WTC11 (cell line): ENCODE results near the gene EDN1. TPM values are rescaled to one million over a fixed set of nuclear protein-coding genes. Genes with fewer than 3 reads are reported as not detected.

Experiments
- ATAC-seq: fragments of 200-7000 bp; cut with Tn5 transposase; 2 replicates; pipeline ENCODE4 v1.10.0; 2021; ENCODE audit warnings: mild to moderate bottlenecking, moderate library complexity
- CTCF ChIA-PET: fragments of 300-600 bp; sonication (Branson Sonifier 250); formaldehyde crosslinking; loops from one replicate; lab custom pipeline; 2021; ENCODE audit warnings: antibody characterized with exemption; lab: Charles Lee
- POLR2A ChIA-PET: fragments of 350-600 bp; sonication (Branson Sonifier 250); formaldehyde crosslinking; loops from one replicate; lab custom pipeline; 2021; ENCODE audit warnings: antibody characterized with exemption; lab: Charles Lee
- DNase-seq: peaks from one replicate; pipeline ENCODE4 v3.0.0; 2021; ENCODE audit warnings: low spot score
- H3K27ac Mint-ChIP-seq: 2 replicates; pipeline ENCODE4 v1.8.0; 2021; ENCODE audit warnings: mixed read lengths
- H3K27me3 Mint-ChIP-seq: 2 replicates; pipeline ENCODE4 v1.8.0; 2021; ENCODE audit warnings: low read depth, mild to moderate bottlenecking, moderate library complexity, mixed read lengths
- H3K36me3 Mint-ChIP-seq: 2 replicates; pipeline ENCODE4 v1.8.0; 2021; ENCODE audit warnings: mixed read lengths
- H3K4me1 Mint-ChIP-seq: 2 replicates; pipeline ENCODE4 v1.8.0; 2022; ENCODE audit warnings: mixed read lengths
- H3K4me3 Mint-ChIP-seq: 2 replicates; pipeline ENCODE4 v1.8.0; 2021; ENCODE audit warnings: mild to moderate bottlenecking, moderate library complexity, mixed read lengths
- H3K9me3 Mint-ChIP-seq: 2 replicates; pipeline ENCODE4 v1.8.0; 2021; ENCODE audit warnings: mixed read lengths
- CBFB ChIP-seq: sonication (generic); formaldehyde crosslinking; IDR thresholded peaks from 2 replicates; pipeline ENCODE4 v1.8.1; 2022; ENCODE audit warnings: mild to moderate bottlenecking, low read depth, missing genetic modification reagents
- ELF4 ChIP-seq: sonication (generic); formaldehyde crosslinking; IDR thresholded peaks from 2 replicates; pipeline ENCODE4 v1.8.1; 2022; ENCODE audit warnings: low read depth, mild to moderate bottlenecking, moderate library complexity, missing genetic modification reagents
- ETV6 ChIP-seq: sonication (generic); formaldehyde crosslinking; IDR thresholded peaks from 2 replicates; pipeline ENCODE4 v1.8.1; 2022; ENCODE audit warnings: mild to moderate bottlenecking, missing genetic modification reagents
- FOXP1 ChIP-seq: sonication (generic); formaldehyde crosslinking; IDR thresholded peaks from 2 replicates; pipeline ENCODE4 v1.8.0; 2022; ENCODE audit warnings: missing genetic modification reagents, mild to moderate bottlenecking, moderate library complexity, borderline replicate concordance
- JAZF1 ChIP-seq: fragments of 250-450 bp; sonication (Bioruptor Pico); IDR thresholded peaks from 2 replicates; pipeline ENCODE4 v1.9.0; 2021; ENCODE audit warnings: moderate library complexity, mild to moderate bottlenecking, inconsistent platforms
- OVOL2 ChIP-seq: fragments of 250-450 bp; sonication (Bioruptor Pico); IDR thresholded peaks from 2 replicates; pipeline ENCODE4 v1.9.0; 2021; ENCODE audit warnings: mild to moderate bottlenecking, borderline replicate concordance
- total RNA-seq: library from RNA; stranded (reverse); gene quantifications from 3 replicates; pipeline ENCODE4 v1.2.3, GENCODE V29; 2021
- TF ChIP-seq, protein P1 (sequence below): sonication (generic); formaldehyde crosslinking; IDR thresholded peaks from 2 replicates; pipeline ENCODE4 v1.8.0; 2022; ENCODE audit warnings: missing genetic modification reagents
- TF ChIP-seq, protein P2 (sequence below): fragments of 200-600 bp; IDR thresholded peaks from 2 replicates; pipeline ENCODE4 v1.8.0; 2022; ENCODE audit warnings: antibody characterized with exemption
- TF ChIP-seq, protein P3 (sequence below): sonication (generic); formaldehyde crosslinking; conservative IDR thresholded peaks from 2 replicates; pipeline ENCODE4 v1.8.1; 2022; ENCODE audit warnings: mild to moderate bottlenecking, missing genetic modification reagents
- TF ChIP-seq, protein P4 (sequence below): fragments of 250-450 bp; sonication (Bioruptor Pico); IDR thresholded peaks from 2 replicates; pipeline ENCODE4 v1.9.0; 2021; ENCODE audit warnings: moderate library complexity, mild to moderate bottlenecking, inconsistent platforms, borderline replicate concordance
- TF ChIP-seq, protein P5 (sequence below): sonication (generic); formaldehyde crosslinking; IDR thresholded peaks from 2 replicates; pipeline ENCODE4 v1.8.1; 2023; ENCODE audit warnings: mild to moderate bottlenecking, missing genetic modification reagents
- TF ChIP-seq, protein P6 (sequence below): sonication (generic); formaldehyde crosslinking; IDR thresholded peaks from 2 replicates; pipeline ENCODE4 v1.8.1; 2023; ENCODE audit warnings: mild to moderate bottlenecking, missing genetic modification reagents
- TF ChIP-seq, protein P7 (sequence below): sonication (generic); formaldehyde crosslinking; IDR thresholded peaks from 2 replicates; pipeline ENCODE4 v1.8.1; 2022; ENCODE audit warnings: missing genetic modification reagents, borderline replicate concordance

EDN1 gene
- total RNA-seq, 1 experiment from 2014 or later: 1.0 TPM

DNA sequence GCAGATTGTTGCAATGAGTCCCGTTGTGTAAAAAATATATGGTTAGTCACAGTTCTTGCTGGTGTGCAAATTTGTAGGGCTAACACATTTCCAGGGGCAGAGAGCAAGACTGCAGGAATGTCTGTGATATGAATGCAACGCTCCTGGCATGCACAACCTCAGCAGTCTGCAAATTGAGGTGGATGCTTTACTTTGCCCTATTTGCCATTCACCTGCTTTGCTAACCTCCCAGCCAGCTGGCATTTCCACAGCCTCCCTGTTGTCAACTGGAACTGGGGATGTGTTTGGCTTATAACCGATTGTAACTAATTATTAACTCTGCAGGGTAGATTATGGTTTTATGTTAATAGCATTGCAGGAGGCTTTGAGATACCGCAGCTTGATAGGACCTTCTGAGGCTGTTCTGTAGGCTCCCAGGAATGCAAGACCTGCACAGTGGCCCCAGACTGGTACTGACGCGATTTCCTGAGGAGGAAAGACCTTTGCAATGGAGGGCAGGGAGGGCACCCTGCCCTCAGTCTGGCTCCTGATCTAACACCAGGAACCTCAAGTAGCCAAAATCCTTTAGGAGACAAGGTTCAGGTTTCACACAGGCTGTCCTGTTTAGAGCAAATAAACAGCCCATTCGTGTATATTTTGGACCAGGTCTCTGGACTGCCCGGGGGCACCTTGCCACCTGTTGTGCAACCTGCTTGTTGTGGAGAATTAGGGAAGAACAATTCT is 53.4 kb downstream of the EDN1 start (continued):
- TF ChIP-seq, protein P1, sequence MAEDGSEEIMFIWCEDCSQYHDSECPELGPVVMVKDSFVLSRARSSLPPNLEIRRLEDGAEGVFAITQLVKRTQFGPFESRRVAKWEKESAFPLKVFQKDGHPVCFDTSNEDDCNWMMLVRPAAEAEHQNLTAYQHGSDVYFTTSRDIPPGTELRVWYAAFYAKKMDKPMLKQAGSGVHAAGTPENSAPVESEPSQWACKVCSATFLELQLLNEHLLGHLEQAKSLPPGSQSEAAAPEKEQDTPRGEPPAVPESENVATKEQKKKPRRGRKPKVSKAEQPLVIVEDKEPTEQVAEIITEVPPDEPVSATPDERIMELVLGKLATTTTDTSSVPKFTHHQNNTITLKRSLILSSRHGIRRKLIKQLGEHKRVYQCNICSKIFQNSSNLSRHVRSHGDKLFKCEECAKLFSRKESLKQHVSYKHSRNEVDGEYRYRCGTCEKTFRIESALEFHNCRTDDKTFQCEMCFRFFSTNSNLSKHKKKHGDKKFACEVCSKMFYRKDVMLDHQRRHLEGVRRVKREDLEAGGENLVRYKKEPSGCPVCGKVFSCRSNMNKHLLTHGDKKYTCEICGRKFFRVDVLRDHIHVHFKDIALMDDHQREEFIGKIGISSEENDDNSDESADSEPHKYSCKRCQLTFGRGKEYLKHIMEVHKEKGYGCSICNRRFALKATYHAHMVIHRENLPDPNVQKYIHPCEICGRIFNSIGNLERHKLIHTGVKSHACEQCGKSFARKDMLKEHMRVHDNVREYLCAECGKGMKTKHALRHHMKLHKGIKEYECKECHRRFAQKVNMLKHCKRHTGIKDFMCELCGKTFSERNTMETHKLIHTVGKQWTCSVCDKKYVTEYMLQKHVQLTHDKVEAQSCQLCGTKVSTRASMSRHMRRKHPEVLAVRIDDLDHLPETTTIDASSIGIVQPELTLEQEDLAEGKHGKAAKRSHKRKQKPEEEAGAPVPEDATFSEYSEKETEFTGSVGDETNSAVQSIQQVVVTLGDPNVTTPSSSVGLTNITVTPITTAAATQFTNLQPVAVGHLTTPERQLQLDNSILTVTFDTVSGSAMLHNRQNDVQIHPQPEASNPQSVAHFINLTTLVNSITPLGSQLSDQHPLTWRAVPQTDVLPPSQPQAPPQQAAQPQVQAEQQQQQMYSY (CRISPR knock-in tag): no peak
- TF ChIP-seq, protein P2, sequence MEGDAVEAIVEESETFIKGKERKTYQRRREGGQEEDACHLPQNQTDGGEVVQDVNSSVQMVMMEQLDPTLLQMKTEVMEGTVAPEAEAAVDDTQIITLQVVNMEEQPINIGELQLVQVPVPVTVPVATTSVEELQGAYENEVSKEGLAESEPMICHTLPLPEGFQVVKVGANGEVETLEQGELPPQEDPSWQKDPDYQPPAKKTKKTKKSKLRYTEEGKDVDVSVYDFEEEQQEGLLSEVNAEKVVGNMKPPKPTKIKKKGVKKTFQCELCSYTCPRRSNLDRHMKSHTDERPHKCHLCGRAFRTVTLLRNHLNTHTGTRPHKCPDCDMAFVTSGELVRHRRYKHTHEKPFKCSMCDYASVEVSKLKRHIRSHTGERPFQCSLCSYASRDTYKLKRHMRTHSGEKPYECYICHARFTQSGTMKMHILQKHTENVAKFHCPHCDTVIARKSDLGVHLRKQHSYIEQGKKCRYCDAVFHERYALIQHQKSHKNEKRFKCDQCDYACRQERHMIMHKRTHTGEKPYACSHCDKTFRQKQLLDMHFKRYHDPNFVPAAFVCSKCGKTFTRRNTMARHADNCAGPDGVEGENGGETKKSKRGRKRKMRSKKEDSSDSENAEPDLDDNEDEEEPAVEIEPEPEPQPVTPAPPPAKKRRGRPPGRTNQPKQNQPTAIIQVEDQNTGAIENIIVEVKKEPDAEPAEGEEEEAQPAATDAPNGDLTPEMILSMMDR: no peak
- TF ChIP-seq ELF4 (CRISPR knock-in tag): no peak
- TF ChIP-seq, protein P3, sequence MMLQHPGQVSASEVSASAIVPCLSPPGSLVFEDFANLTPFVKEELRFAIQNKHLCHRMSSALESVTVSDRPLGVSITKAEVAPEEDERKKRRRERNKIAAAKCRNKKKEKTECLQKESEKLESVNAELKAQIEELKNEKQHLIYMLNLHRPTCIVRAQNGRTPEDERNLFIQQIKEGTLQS (CRISPR knock-in tag): no peak
- TF ChIP-seq, protein P4, sequence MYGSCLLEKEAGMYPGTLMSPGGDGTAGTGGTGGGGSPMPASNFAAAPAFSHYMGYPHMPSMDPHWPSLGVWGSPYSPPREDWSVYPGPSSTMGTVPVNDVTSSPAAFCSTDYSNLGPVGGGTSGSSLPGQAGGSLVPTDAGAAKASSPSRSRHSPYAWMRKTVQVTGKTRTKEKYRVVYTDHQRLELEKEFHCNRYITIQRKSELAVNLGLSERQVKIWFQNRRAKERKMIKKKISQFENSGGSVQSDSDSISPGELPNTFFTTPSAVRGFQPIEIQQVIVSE (CRISPR knock-in tag): no peak

DNA sequence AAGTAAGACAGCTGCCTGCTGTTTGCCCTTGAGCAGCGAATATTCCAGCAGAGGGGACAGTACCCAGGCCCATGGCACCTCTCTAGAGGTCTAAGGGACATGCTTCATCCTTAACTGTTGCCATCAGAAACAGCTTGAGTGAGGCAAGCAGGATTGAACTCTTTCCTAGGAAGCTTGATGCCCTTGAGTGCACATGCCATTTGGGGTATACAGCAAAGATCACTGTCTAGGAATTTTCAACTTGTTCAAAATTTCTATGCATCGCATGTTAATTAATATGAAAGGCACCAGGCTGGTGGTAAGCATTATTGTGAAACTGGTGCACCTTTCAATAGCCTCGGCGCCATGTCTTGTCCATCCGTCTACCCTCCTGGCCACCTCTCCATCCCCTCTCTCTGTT is 54.1 kb downstream of the EDN1 start:
- Mint-ChIP-seq H3K4me3 (no peak overlapping the region), H3K27me3 (no peaks in the 10 kb centered on the region), H3K36me3 (peaks cover 2% of the 10 kb centered on the region; the same call in 1 of the 2 replicates), H3K27ac (no peak overlapping the region), H3K9me3 (peaks cover 2% of the 10 kb centered on the region; the same call in 1 of the 2 replicates), H3K4me1 (peaks cover 24% of the 10 kb centered on the region)
- DNase-seq (no peak), ATAC-seq (no peak)
- POLR2A ChIA-PET: no interaction called here
- CTCF ChIA-PET: no interaction called here
- TF ChIP-seq JAZF1 (CRISPR knock-in tag) (no peak), FOXP1 (no peak), CBFB (no peak)
- TF ChIP-seq, protein P5, sequence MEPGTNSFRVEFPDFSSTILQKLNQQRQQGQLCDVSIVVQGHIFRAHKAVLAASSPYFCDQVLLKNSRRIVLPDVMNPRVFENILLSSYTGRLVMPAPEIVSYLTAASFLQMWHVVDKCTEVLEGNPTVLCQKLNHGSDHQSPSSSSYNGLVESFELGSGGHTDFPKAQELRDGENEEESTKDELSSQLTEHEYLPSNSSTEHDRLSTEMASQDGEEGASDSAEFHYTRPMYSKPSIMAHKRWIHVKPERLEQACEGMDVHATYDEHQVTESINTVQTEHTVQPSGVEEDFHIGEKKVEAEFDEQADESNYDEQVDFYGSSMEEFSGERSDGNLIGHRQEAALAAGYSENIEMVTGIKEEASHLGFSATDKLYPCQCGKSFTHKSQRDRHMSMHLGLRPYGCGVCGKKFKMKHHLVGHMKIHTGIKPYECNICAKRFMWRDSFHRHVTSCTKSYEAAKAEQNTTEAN (CRISPR knock-in tag): no peak
- TF ChIP-seq, protein P6, sequence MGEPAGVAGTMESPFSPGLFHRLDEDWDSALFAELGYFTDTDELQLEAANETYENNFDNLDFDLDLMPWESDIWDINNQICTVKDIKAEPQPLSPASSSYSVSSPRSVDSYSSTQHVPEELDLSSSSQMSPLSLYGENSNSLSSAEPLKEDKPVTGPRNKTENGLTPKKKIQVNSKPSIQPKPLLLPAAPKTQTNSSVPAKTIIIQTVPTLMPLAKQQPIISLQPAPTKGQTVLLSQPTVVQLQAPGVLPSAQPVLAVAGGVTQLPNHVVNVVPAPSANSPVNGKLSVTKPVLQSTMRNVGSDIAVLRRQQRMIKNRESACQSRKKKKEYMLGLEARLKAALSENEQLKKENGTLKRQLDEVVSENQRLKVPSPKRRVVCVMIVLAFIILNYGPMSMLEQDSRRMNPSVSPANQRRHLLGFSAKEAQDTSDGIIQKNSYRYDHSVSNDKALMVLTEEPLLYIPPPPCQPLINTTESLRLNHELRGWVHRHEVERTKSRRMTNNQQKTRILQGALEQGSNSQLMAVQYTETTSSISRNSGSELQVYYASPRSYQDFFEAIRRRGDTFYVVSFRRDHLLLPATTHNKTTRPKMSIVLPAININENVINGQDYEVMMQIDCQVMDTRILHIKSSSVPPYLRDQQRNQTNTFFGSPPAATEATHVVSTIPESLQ (CRISPR knock-in tag): no peak

DNA sequence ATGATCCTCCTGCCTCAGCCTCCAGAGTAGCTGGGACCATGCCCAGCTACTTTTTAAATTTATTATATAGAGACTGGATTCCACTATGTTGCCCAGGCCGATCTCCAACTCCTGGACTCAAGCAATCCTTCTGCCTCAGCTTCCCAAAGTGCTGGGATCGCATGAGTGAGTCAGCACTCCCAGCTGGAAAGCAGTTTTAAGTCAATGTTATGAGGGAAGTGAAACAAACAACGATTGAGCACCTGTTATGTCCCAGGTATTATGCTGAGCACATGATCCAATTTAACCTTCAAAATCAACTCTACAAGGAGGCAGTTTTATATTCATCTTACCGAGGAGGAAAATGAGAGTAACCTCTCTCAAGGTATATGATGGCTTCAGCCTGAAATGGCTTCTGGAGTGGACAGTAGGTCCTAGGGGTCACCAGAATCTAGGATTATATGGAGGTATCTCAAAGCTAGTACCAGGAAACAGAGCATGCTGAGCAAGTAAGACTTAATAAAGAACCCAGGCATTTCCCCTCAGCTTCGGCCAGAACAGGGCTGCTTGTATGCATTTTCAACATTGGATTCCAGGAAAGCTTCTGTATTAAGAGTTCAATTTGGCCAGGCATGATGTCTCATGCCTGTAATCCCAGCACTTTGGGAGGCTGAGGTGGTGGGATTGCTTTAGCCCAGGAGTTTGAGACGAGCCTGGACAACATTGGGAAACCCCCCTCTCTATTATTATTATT is 55.0 kb downstream of the EDN1 start:
- Mint-ChIP-seq H3K4me3 (no peak overlapping the region), H3K9me3 (peaks cover 9% of the 10 kb centered on the region), H3K27ac (no peak overlapping the region), H3K36me3 (peaks cover 9% of the 10 kb centered on the region), H3K27me3 (no peaks in the 10 kb centered on the region; the same call in 1 of the 2 replicates), H3K4me1 (peaks cover 24% of the 10 kb centered on the region)
- ATAC-seq: no peak
- no peak for TF ChIP-seq OVOL2 (CRISPR knock-in tag)
- TF ChIP-seq ETV6: no peak
- TF ChIP-seq, protein P7, sequence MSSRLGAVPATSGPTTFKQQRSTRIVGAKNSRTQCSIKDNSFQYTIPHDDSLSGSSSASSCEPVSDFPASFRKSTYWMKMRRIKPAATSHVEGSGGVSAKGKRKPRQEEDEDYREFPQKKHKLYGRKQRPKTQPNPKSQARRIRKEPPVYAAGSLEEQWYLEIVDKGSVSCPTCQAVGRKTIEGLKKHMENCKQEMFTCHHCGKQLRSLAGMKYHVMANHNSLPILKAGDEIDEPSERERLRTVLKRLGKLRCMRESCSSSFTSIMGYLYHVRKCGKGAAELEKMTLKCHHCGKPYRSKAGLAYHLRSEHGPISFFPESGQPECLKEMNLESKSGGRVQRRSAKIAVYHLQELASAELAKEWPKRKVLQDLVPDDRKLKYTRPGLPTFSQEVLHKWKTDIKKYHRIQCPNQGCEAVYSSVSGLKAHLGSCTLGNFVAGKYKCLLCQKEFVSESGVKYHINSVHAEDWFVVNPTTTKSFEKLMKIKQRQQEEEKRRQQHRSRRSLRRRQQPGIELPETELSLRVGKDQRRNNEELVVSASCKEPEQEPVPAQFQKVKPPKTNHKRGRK: no peak
- POLR2A ChIA-PET: no interaction called here
- CTCF ChIA-PET: no interaction called here
- DNase-seq: no peak
